Fibroblast of villous mesenchyme (primary cell): ENCODE measurements around the gene OLFML2B. TPM values are rescaled to one million over a fixed set of nuclear protein-coding genes. Genes with fewer than 3 reads are reported as not detected.
A peak's percentile ranks its signal among the peaks of the same experiment; 100 is the strongest.
"Not testable (repeated sequence)": the region's sequence is repeated elsewhere in the genome, so short reads cannot be mapped to it uniquely, and the experiment has no call there.

ENCODE experiments used
- DNase-seq: peaks from one replicate; pipeline ENCODE4 v3.0.0-alpha.2; 2010; ENCODE audit warnings: low read depth
- H3K4me3 ChIP-seq: 2 replicates; pipeline ENCODE4 v1.5.1; 2011; ENCODE audit warnings: low read depth, mild to moderate bottlenecking, low read length
- CTCF ChIP-seq: IDR thresholded peaks from 2 replicates; pipeline ENCODE4 v1.5.1; 2012; ENCODE audit warnings: low read depth, mild to moderate bottlenecking, low read length; ENCODE audit not compliant: insufficient read depth
- total RNA-seq: library from RNA; depleted of rRNA; stranded (reverse); fragments of >200 nt; gene quantifications from 2 replicates; pipeline ENCODE4 v1.2.3, GENCODE V29; 2012

The OLFML2B gene
- total RNA-seq, 1 donor, result 5.2 TPM

- no peak overlapping the region for H3K4me3 ChIP-seq
- TF ChIP-seq CTCF, result no peak
- DNase-seq, result no peak
Observed at GRCh38 chr1:162067466-162067865, 43.8 kb upstream of the OLFML2B start.

GRCh38 chr1:162066836-162067235 is 43.2 kb upstream of the OLFML2B start:
- H3K4me3 ChIP-seq, DNase-seq: not testable (repeated sequence)

- no peak for TF ChIP-seq CTCF
- H3K4me3 ChIP-seq, result no peak overlapping the region
- DNase-seq, result no peak
Observed at GRCh38 chr1:162065016-162065415, 41.3 kb upstream of the OLFML2B start.

- DNase-seq, result peak; percentile 45
- TF ChIP-seq CTCF, result no peak
- H3K4me3 ChIP-seq, result no peak overlapping the region
Observed at GRCh38 chr1:162062542-162063015, 38.9 kb upstream of the OLFML2B start.

GRCh38 chr1:162060314-162060713 is 36.6 kb upstream of the OLFML2B start:
- no peak for DNase-seq
- no peak for TF ChIP-seq CTCF
- no peak overlapping the region for H3K4me3 ChIP-seq

- H3K4me3 ChIP-seq, result no peak overlapping the region
- TF ChIP-seq CTCF, result no peak
- no peak for DNase-seq
Observed at GRCh38 chr1:162059721-162060120, 36.1 kb upstream of the OLFML2B start.

GRCh38 chr1:162056579-162056978 is 32.9 kb upstream of the OLFML2B start:
- DNase-seq, result no peak
- no peak for TF ChIP-seq CTCF
- H3K4me3 ChIP-seq, result no peak overlapping the region

- DNase-seq, result peak; percentile 68
- TF ChIP-seq CTCF, result peak; percentile 97
- H3K4me3 ChIP-seq, result no peak overlapping the region
Observed at GRCh38 chr1:162056043-162056442, 32.4 kb upstream of the OLFML2B start.
